Hematopoietic multipotent progenitor cell treated with erythropoietin and hydrocortisone succinate and interleukin-3 and kit ligand, for 4 days (in vitro differentiated cells): Measurements from ENCODE around the gene RAB15.
A peak's percentile ranks its signal among the peaks of the same experiment; 100 is the strongest.

Experiments
- DNase-seq: peaks from one replicate; pipeline ENCODE4 v3.0.0-alpha.2; 2015

RAB15 gene

DNA sequence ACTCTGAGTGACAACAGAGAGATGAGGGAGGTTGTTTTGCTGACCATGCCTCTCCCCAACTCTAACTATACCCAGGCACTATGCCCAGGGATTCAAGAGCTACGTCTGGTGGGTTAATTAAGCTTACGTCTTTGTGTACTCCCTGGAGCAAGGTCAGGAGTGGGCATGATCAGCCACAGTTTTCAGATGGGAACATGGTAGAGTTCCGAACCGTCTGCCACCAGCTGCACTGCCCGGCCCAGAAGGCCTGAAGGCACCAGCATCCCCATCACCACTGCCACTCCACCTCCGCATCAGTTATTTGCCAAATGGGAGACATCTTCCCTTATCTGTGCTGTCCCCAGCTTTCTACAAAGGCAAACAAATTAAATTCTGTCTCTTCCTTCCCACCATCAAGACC, 18.5 kb downstream of the RAB15 start:
- no peak for DNase-seq

- DNase-seq, result no peak
These were observed 18.9 kb downstream of the RAB15 start for GRCh38 chr14:64953310-64953654.

- DNase-seq, result peak; percentile 65
These were observed 19.4 kb downstream of the RAB15 start for GRCh38 chr14:64952598-64953309.

GRCh38 chr14:64951724-64952123, 20.4 kb downstream of the RAB15 start:
- DNase-seq, result no peak

DNA sequence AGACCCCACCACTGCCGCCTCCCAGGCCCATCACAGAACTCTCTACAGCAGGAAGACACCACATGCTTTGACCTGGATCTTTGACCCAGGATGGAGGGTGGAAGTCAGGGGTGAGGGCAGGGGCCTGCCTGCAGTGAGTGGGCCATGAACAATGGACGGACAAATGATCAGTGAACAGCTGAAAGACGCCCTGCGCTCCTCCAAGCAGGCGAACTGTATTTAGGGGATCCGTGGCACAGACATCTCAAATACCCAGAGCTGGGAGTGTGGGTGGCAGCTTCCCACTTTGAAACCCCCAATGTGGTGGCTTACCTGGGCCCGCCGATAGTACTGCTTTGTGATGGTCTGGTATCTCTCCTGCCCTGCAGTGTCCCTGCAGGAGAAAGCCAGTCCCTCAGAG, 20.8 kb downstream of the RAB15 start:
- no peak for DNase-seq

GRCh38 chr14:64950889-64951288, 21.2 kb downstream of the RAB15 start:
- no peak for DNase-seq

DNA sequence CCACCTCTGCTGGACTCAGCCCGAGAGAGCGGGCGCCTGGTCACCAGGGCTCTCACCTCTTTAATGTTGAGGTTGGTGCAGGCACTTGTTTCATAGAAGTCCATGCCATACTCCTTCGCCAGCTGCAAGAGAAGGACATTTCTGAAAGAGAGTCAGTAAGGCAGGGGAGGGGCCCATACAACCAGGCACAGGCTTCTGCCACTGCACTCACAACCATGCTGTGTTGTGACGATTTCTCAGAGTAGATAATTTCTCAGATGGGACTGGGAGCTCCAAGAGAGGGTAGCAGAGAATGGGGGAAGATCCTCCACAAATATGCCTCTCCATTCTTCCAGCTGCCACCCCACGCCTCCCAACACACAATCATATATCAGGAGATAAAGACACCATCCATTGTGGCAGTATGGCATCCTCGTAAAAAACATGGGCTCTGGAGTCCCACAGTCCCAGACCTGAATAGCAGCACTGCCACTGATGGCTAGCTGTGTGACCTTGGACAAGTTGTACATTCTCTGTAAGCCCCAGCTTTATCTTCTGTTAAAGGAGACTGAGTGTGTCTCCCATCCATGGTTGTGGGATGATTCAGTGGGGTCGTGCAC, 23.4 kb downstream of the RAB15 start:
- DNase-seq, result no peak

GRCh38 chr14:64947710-64948611, 24.2 kb downstream of the RAB15 start:
- DNase-seq, result no peak

DNA sequence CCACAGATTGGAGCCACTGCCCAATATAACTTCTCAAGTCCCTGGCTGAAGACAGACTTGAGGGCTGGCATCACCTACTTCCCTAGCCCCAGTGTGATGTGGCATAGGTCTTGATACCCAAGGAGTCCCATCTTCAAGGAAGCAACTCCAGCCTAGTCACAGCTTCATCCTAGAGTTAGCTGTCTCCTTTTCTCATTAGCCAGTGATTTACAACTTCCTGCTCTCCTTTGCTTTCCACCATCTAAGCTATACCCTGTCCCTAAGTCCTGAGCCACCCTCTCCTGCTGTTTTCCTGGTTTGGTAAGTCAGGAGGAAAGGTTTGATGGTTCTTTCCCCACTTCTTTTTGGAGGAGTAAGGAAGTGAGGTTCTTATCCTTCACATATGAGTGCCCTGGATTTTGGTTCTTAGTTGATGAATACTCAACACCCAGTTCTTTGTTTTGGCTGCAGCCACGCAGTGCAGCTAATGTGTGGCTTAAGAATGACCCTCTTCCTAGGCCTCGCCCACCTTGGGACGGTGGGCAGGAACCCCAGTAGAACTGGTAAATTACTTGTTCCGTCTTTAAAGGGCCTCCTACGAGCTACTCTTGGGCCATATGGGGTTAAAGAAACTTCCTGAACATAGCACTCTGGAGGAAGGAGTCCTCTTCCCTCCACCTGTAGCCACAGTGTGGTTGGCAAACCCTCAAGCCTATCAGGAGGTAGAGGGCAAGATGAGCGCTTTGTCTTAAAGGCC, 25.7 kb downstream of the RAB15 start:
- DNase-seq, result no peak

DNA sequence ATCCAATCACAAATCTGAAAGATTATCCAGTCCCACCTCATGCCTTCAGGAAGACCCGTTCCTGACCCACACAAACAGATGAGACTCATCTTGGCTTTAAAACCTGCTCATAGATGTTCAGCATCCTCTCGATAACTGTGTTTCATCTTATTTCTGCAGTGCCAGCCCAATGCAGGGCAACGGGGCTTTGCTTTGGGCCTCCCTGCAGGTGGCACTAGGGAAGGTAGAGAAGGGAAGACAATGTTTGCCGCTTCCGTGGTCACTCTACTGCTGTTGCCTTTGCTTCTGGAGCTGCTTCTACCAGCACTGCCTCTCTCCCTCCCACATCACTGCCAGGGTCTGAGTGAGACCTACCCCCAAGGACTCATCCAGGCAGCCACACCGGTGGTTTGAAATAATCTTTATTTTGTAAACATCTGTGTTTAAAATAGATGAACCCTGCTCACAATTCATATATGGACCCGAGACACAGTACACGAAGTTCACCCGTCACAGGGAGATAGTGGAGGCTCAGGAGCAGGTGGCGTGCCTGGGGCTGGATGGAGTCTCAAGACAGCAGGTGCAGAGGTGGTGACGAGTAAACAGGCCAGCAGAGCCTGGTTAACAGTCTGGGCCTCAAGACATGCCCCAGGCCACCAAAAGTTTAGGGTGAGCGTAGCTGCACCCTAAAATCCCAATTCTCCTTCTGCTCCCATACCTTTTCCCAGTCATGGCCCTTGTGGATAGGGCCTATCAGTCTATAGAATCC, 26.5 kb downstream of the RAB15 start:
- no peak for DNase-seq

DNA sequence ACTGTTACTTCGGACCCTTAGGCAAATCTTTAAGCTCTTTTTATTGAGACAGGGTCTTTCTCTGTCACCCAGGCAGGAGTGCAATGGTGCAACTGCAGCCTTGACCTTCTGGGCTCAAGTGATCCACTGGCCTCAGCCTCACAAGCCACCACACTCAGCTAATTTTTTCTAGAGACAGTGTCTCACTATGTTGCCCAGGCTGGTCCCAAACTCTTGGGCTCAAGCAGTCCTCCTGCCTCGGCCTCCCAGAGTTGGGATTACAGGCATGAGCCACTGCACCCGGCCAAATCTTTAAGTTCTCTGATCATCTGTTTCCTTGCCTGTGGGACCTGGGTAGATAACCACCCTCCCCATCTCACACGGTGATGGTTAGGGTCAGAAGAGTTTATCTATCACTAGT, 27.3 kb downstream of the RAB15 start:
- DNase-seq, result no peak

GRCh38 chr14:64944041-64944440, 28.1 kb downstream of the RAB15 start:
- DNase-seq, result no peak

DNA sequence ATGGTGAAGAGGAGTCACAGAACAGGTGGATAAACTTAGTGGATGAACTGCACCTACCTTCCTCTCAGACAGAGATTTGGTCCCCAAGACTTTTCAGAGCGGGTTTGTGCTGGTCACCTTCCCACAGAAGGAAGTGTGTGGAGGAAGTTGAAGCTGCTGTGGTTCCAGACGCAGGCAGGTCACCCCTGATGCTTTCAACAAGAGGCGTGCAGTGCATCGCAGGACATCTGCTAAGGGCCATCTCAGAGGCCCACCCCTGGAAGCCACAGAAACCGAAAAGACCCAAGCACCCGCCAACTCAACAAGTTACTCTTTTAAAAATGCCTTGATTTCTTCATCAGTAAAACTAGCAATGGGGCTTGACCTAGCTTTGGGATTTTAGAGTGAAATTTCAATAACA, 28.6 kb downstream of the RAB15 start:
- DNase-seq, result peak; percentile 38

DNA sequence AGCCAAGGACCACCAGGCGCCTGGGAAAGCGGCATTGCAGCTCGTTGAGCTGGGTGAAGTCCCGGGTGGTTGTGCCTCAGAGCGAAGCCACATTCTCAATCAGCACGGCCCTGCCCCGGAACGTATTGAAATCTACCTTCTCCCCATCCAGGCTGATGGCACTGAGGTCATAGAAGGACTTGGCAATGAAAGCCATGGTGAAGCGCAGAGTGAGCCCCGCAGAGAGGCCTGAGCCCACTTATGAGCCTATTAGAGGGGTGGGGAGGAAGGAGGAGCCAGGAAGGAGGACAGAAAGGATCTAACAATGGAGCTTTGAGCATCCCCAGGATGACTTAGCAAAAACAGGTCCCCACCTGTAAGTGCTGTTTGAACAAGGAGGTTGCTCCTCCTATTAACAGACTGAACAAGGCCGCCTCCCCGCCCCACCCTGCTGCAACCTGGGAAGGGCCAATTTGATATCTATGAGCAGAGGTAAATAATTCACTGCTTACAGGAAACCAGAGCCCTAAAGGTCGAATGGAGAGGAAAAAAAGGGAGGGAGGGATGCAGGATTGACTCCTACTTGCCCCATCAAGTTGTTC, 29.5 kb downstream of the RAB15 start, which contains the start of gene GPX2:
GPX2 (minus strand) TSS at position 215 of the 581 bp plus-strand sequence; CDS start at position 196, 19 bp downstream.
- no peak for DNase-seq

DNA sequence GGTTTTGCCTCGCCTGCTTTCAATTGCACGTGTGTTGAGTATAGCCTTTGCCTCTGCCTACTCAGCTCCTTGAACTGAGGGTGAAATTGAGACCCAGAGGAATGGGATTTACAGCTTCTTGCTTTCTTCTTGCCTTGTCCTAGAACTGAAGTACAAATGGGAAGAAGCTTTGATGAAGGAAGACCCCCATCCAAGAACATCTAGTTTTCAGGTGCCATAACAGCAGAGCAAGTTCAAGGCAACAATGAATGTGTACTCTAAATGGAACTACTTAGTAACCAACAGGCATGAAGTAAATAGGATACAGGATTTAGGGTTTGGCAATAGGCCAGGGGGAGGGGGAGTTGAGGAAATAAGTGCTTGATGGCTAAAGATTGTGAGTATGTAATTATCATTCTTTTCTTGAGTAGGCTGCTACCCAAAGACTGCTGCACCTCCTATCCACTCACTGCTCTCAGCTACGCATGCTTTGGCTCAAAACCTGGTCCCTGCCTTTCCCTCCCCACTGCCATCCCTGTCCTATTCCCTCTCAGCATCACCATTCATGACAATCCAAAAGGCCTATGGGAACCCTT, 31.7 kb downstream of the RAB15 start:
- DNase-seq, result no peak

DNA sequence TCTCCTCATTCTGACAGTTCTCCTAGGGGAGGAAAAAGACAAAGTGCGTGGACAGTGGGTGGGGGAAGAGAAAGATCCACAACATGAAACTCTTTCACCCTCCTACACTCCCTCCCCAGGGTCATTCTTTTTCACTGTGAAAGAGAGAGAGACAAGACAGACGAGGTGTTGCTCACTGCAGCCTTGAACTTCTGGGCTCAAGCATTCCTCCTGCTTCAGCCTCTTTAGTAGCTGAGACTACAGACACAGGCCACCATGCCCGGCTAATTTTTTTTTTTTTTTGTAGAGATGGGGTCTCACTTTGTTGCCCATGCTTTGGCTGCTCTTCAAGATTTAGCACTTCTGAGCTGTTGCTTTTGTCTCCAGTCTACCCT, 32.3 kb downstream of the RAB15 start:
- DNase-seq, result no peak

DNA sequence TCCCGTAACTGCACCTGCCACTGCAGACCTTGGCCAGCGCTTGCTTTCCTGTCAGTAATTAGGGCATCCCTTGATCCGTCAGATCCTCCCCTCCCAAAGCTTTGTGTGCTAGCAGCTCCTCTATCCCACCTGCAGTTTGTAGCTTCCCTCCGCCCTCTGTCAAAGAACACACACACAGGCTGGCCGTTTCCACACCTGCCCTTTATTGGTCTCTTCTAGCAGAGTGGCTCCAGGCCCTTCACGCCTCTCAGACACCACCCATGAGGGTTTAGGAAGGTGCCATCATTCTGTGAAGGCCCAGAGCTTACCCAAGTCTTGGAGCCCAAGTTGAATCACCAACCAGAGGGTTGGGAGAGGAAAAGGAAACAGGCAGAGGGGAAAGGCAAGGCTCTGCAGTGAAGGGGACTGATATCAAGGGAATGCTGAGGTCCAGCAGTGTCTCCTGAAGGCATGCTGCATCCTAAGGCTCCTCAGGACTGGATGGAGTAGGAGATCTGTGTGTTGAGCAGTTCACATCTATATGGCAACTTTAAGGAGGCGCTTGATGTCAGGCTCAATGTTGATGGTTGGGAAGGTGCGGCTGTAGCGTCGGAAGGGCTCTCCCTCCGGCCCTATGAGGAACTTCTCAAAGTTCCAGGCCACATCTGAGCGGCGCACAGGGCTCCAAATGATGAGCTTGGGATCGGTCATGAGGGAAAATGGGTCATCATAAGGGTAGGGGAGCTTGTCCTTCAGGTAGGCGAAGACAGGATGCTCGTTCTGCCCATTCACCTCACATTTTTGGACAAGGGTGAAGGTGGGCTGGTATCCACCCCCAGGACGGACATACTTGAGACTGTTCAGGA, 32.9 kb downstream of the RAB15 start:
- no peak for DNase-seq

DNA sequence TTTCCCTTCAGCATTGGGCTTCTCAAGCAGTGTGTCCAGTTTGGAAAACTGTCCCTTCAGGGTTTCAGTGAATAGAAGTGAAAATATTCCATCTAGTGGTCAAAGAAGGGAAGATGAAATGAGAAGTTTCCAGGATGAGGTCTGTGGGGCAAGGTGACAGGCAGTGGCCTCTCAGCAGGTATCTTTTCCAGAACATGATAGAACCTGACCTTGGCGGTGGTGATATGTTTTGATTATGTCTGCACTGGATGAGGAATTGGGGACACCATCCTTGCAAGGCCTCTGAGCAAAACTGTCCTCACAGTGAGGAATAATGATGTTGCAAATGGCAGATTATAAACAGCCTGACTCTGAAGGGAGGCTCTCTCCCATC, 34.3 kb downstream of the RAB15 start:
- no peak for DNase-seq

GRCh38 chr14:64937171-64937820, 34.8 kb downstream of the RAB15 start:
- no peak for DNase-seq

- DNase-seq, result no peak
These were observed 36.6 kb downstream of the RAB15 start for GRCh38 chr14:64935508-64935907.
